Uterus (tissue), 4 donors: Measurements from ENCODE around the gene ABCA2. TPM values are rescaled to one million over a fixed set of nuclear protein-coding genes. Genes with fewer than 3 reads are reported as not detected.

Source experiments
- DNase-seq, 2 donors: peaks; one replicate each; pipeline ENCODE4 v3.0.0-alpha.2; 2019 to 2020
- H3K27ac ChIP-seq, 2 donors: fragments of 200-600 bp; sonication (generic); 1 replicate in 1 of 2; 2 replicates in 1 of 2; pipeline ENCODE4 v1.5.1; 2016 to 2018
- H3K27me3 ChIP-seq, 2 donors: fragments of 200-600 bp; sonication (generic); one replicate each; pipeline ENCODE4 v1.5.1; 2018 to 2019; ENCODE audit warnings: control low read depth in 1 of 2
- H3K36me3 ChIP-seq, 2 donors: fragments of 200-600 bp; sonication (generic); one replicate each; pipeline ENCODE4 v1.5.1; 2019; ENCODE audit warnings: control low read depth in 1 of 2
- H3K4me1 ChIP-seq, 2 donors: fragments of 200-600 bp; sonication (generic); one replicate each; pipeline ENCODE4 v1.5.1; 2018 to 2019; ENCODE audit warnings: control low read depth in 1 of 2
- H3K4me3 ChIP-seq, 2 donors: fragments of 200-600 bp; sonication (generic); 1 replicate in 1 of 2; 2 replicates in 1 of 2; pipeline ENCODE4 v1.5.1; 2018 to 2019; ENCODE audit warnings: mild to moderate bottlenecking in 1 of 2
- H3K9me3 ChIP-seq, 2 donors: fragments of 200-600 bp; sonication (generic); one replicate each; pipeline ENCODE4 v1.5.1; 2019; ENCODE audit warnings: control low read depth in 1 of 2
- POLR2A ChIP-seq, 2 donors: fragments of 450-650 bp; IDR thresholded peaks; one replicate each; pipeline ENCODE4 v1.6.1; 2016; ENCODE audit warnings: antibody characterized with exemption in 2 of 2, mild to moderate bottlenecking in 1 of 2, moderate library complexity in 1 of 2
- intact Hi-C: fragments of 100-400 bp; cut with DNase I; formaldehyde crosslinking; loops from one replicate; pipeline ENCODE4 v1.15.1; 2023; ENCODE audit warnings: low total_unique reads
- total RNA-seq, 4 donors: library from RNA; depleted of rRNA in 3 of 4; stranded (reverse); fragments of >200 nt in 3 of 4; gene quantifications; one replicate each; pipeline versions ENCODE4 v1.1.0 to v1.2.4, GENCODE V29; 2014 to 2023
- TF ChIP-seq, protein P1 (sequence below), 4 experiments: fragments of 200-600 bp in 2 of 4; fragments of 450-650 bp in 2 of 4; sonication (generic) in 2 of 4; IDR thresholded peaks; one replicate each; pipeline ENCODE4 v1.5.1; 2016 to 2019; ENCODE audit warnings: antibody characterized with exemption in 4 of 4, mild to moderate bottlenecking in 2 of 4, moderate library complexity in 1 of 4
- donor health status: DM: yes; HTN: yes; CAD: no.

Gene ABCA2
- total RNA-seq, 4 donors from 2014 or later, result 24.8 to 36.9 (median 26.1) TPM

GRCh38 chr9:136970361-136970760, 57.7 kb downstream of the ABCA2 start:
- no peak for DNase-seq
- Histone ChIP-seq H3K36me3 (no peaks in the 10 kb centered on the region), H3K27ac (no peak overlapping the region), H3K27me3 (no peaks in the 10 kb centered on the region), H3K9me3 (no peaks in the 10 kb centered on the region), H3K4me1 (no peaks in the 10 kb centered on the region), H3K4me3 (no peak overlapping the region)
- intact Hi-C loops, result no loop called here
- no peak for TF ChIP-seq POLR2A (IDR thresholded peaks at IDR 0.05)
- TF ChIP-seq, protein P1, sequence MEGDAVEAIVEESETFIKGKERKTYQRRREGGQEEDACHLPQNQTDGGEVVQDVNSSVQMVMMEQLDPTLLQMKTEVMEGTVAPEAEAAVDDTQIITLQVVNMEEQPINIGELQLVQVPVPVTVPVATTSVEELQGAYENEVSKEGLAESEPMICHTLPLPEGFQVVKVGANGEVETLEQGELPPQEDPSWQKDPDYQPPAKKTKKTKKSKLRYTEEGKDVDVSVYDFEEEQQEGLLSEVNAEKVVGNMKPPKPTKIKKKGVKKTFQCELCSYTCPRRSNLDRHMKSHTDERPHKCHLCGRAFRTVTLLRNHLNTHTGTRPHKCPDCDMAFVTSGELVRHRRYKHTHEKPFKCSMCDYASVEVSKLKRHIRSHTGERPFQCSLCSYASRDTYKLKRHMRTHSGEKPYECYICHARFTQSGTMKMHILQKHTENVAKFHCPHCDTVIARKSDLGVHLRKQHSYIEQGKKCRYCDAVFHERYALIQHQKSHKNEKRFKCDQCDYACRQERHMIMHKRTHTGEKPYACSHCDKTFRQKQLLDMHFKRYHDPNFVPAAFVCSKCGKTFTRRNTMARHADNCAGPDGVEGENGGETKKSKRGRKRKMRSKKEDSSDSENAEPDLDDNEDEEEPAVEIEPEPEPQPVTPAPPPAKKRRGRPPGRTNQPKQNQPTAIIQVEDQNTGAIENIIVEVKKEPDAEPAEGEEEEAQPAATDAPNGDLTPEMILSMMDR (IDR thresholded peaks at IDR 0.05), result no peak

DNA sequence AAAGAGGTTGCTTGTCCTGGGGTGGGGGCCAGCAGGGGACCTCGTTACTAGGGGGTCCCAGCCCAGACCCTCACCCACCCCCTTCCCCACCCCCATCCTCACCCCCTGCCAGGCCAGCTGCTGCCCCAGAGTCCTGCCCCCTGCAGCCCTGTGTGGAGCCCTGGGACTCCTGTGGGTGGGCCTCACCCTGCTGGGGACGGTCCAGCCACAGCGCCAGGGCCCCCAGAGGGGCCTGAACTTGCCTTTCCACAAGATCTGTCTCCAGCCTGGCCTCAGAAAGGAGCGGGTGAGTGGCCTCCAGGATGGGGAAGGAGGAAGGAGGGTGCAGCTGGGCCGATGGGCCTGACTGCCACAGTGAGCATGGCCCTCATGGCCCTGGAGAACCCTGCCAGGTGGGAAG, 58.3 kb downstream of the ABCA2 start:
- no peak overlapping the region for H3K27ac ChIP-seq
- intact Hi-C loops, result no loop called here

DNA sequence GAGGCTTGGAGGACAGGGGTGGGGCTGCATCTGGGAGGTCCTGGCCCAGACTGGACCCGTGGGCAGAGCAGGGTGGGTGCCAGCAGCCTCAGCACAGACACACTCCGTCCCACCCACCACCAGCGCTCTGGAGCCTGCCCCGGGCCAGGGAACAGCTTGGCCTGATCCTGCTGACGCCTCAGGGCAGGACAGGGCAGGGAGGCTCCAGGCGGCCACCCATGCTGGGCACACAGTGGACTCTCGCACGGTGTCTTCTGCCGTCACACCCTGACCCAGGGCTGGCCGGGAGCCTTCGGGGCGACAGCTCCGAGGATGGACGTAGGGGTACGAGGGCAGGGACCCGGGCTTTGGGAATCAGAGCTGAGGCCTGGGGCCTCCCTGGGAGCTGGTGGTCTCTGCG, 58.9 kb downstream of the ABCA2 start:
- Histone ChIP-seq H3K4me3 (no peak overlapping the region), H3K36me3 (no peaks in the 10 kb centered on the region), H3K9me3 (no peaks in the 10 kb centered on the region), H3K27ac (no peak overlapping the region), H3K27me3 (no peaks in the 10 kb centered on the region), H3K4me1 (no peaks in the 10 kb centered on the region)
- intact Hi-C loops, result no loop called here
- no peak for TF ChIP-seq POLR2A (IDR thresholded peaks at IDR 0.05)
- TF ChIP-seq, protein P1 (IDR thresholded peaks at IDR 0.05), result no peak
- DNase-seq, result no peak

More for the DNA sequence above, 58.3 kb downstream of the ABCA2 start:
- no peaks in the 10 kb centered on the region for H3K36me3 ChIP-seq
- H3K9me3 ChIP-seq, result no peaks in the 10 kb centered on the region
- no peaks in the 10 kb centered on the region for H3K27me3 ChIP-seq
- no peaks in the 10 kb centered on the region for H3K4me1 ChIP-seq
- TF ChIP-seq, protein P1 (IDR thresholded peaks at IDR 0.05), result no peak
- TF ChIP-seq POLR2A (IDR thresholded peaks at IDR 0.05), result no peak
- H3K4me3 ChIP-seq, result no peak overlapping the region
- DNase-seq, result no peak

DNA sequence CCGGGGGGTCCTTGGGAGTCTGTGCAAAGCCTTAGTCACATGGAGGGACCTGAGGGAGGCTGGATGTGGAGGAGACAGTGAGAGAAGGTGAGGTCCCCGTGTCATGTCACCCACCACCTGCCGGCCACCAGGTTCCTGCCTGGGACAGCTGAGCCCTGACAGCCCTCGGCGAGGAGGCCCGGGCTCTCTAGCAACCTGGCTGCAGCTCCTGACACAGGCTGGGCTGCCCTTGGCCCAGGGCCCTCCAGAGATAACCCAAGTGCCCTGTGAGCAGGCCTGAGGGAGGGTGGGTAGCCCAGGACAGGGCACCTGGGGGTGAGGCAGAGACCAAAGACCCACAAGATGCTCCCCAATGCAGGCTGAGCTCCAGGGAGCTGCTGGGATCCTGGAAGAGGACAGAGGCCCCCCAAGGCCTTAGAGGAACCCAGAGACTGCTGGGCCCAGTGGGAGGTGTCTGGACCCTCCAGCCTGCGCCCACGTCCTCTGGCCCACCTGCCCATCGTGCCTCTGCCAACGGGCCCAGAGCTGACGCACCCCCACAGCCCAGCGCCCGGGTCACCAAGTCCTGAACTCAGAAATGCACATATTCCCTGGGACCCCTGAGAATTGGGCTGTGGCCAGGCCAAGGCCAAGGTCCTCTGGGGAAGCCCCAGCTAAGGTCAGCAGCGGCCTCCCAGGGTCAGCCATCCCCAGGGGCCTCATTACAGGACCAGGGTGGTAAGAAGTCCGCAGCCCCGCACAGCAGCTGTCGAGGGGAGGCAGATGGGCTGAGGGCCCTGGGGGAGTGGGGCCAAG, 59.5 kb downstream of the ABCA2 start:
- intact Hi-C loops, result no loop called here
- Histone ChIP-seq H3K4me3 (no peak overlapping the region), H3K4me1 (no peaks in the 10 kb centered on the region), H3K9me3 (no peaks in the 10 kb centered on the region), H3K27me3 (no peaks in the 10 kb centered on the region), H3K27ac (no peak overlapping the region), H3K36me3 (no peaks in the 10 kb centered on the region)
- DNase-seq, result no peak
- TF ChIP-seq POLR2A (IDR thresholded peaks at IDR 0.05), result no peak

GRCh38 chr9:136965771-136966484, 62.1 kb downstream of the ABCA2 start:
- Histone ChIP-seq H3K27me3 (no peaks in the 10 kb centered on the region), H3K4me1 (no peaks in the 10 kb centered on the region), H3K9me3 (no peaks in the 10 kb centered on the region), H3K27ac (no peak overlapping the region), H3K36me3 (no peaks in the 10 kb centered on the region), H3K4me3 (no peak overlapping the region)
- DNase-seq, result no peak
- intact Hi-C loops, result no loop called here
- TF ChIP-seq, protein P1 (IDR thresholded peaks at IDR 0.05), result no peak
- TF ChIP-seq POLR2A (IDR thresholded peaks at IDR 0.05), result no peak
